ENCODE results near the gene SORL1.

The SORL1 gene

DNA sequence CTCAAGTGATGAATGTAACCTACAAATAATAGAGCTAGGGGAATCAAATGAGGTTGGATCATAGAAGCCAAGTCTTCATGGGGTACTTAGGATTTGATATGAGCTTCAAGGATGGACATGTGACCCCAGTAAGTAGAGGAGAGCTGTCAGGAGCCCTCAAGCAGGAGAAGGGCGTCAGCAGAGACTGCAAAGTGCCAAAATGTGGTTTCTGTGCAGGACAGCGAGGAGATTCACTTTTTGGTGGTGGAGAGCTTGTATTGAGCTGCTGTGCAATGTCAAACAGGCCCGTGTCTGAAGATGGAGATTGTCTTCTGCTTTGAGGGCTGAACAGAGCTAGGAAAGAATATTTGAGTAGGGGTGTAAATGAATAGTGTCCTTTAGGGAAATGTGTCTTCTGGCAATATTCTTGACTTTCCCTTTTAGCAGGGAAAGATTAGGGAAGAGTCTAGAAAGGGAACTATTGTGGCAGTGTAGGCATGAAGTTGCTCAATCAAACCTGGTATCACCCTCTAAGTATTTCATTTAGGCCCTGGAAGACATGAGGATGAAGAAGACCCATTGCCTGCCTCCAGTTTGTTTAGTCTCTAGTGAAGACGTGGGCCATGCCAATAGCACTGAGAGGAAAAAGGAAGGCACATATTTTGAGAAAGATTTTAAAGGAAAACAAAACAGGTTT is 31.8 kb downstream of the SORL1 start:
- DNase-seq (ENCODE audit: low spot score): no peak
- H3K4me3 ChIP-seq: no peak overlapping the region
- TF ChIP-seq, protein P1, sequence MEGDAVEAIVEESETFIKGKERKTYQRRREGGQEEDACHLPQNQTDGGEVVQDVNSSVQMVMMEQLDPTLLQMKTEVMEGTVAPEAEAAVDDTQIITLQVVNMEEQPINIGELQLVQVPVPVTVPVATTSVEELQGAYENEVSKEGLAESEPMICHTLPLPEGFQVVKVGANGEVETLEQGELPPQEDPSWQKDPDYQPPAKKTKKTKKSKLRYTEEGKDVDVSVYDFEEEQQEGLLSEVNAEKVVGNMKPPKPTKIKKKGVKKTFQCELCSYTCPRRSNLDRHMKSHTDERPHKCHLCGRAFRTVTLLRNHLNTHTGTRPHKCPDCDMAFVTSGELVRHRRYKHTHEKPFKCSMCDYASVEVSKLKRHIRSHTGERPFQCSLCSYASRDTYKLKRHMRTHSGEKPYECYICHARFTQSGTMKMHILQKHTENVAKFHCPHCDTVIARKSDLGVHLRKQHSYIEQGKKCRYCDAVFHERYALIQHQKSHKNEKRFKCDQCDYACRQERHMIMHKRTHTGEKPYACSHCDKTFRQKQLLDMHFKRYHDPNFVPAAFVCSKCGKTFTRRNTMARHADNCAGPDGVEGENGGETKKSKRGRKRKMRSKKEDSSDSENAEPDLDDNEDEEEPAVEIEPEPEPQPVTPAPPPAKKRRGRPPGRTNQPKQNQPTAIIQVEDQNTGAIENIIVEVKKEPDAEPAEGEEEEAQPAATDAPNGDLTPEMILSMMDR (IDR thresholded peaks at IDR 0.05): no peak
- H3K27ac ChIP-seq: no peak overlapping the region

DNA sequence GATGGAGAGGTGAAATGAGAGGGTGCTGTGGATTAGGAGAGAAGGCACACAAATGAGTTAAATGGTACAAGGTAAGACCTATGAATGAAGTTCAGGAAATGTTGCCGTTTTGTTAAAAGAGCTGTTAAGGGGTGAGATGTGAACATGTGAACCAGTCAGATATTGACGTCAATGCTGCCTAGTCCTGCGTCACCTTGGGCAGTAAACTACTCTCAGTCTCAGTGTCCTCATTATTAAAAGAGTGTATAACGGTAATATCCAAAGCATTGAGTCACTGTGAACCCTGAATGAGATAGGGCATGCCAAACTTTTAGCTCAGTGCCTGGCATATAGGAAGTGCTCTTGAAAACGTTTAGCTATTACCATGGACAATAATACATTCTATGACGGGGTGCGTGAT is 33.1 kb downstream of the SORL1 start:
- no peak overlapping the region for H3K27ac ChIP-seq
- H3K4me3 ChIP-seq: no peak overlapping the region
- TF ChIP-seq, protein P1 (IDR thresholded peaks at IDR 0.05): no peak
- DNase-seq (ENCODE audit: low spot score): no peak

DNA sequence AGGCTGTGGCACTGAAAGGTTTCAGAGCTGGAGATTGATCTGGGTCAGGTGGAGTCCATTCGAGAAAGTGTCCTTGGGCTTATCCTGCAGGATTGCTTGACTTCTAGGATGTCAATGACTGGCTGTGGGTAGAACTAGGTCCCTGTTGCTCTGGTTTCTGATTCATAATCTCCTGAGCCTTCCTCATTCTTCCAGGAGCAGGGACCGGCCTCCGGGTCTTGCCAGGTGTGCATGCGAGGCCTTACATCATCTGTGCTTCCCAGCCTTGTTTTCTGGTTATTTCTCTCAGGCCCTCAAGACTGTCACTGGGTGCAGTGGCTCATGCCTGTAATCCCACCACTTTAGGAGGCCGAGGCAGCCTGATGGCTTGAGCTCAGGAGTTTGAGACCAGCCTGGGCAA is 33.9 kb downstream of the SORL1 start:
- no peak for DNase-seq (ENCODE audit: low spot score)
- no peak overlapping the region for H3K27ac ChIP-seq
- no peak overlapping the region for H3K4me3 ChIP-seq
- TF ChIP-seq, protein P1 (IDR thresholded peaks at IDR 0.05): no peak

DNA sequence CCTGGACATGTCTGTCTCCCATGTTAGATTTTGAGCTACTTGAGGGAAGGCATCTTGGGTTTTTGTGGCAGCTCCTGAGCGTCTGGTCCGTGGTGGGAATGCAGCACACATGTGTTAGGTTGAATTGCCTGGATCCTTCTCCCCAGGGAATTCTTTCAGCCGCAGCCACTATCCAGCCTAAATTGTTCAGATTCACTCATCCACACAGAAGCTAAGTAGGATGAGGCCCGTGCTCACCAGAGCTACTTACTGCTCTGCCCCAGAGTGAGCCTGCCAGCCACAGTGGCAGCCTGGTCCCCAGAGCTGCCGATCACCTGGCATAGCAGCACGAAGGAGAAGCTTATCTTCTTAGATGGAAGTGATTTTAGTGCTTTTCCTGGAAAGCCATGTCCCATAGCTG is 35.1 kb downstream of the SORL1 start:
- H3K27ac ChIP-seq: peak overlapping the region in 1 of 2 donors; percentile 37
- H3K4me3 ChIP-seq: no peak overlapping the region
- TF ChIP-seq, protein P1 (IDR thresholded peaks at IDR 0.05): no peak
- no peak for DNase-seq (ENCODE audit: low spot score)

DNA sequence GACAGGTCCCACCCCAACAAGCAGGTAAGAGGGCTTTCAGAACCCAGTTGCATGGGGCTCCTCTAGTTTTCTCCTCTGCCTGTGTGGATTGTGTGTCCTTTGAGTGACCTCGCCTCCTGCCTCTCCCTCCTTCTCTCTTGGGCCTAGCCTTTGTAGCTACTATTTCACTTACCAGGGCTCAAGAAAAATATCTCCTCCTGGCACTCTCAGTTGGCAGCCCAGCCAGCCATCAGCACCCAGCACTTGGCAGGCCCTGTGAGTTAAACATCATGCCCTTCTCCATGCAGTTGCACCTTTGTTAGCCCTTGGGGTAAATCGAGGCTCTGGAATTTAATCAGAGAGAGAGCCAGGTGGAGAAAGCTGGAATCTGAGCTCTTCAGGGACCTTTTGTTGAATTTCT is 36.1 kb downstream of the SORL1 start:
- DNase-seq (ENCODE audit: low spot score): no peak
- TF ChIP-seq, protein P1 (IDR thresholded peaks at IDR 0.05): no peak
- H3K4me3 ChIP-seq: no peak overlapping the region
- H3K27ac ChIP-seq: peak overlapping the region in 1 of 2 donors; percentile 37

DNA sequence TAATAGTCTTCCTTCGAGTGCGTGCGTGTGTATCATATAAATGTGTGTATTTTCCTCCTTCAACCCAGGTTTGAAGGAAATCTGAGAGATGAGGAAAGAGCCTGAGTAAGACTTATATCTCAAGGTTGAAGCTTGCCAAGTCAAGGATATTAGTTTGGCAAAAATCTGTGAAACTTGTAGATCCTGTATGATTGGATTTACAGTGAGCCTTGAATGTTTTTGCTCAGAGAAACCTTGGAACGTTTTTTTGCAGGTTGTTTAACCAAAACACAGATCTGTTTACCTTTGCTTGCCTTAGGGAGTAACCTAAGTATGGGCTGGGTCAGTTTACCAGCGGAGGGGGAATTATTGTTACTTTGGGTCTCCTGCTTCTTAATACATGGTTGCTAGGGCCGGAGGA is 36.5 kb downstream of the SORL1 start:
- Histone ChIP-seq H3K4me3 (no peak overlapping the region), H3K27ac (no peak overlapping the region)
- no peak for DNase-seq (ENCODE audit: low spot score)
- TF ChIP-seq, protein P1 (IDR thresholded peaks at IDR 0.05): no peak

DNA sequence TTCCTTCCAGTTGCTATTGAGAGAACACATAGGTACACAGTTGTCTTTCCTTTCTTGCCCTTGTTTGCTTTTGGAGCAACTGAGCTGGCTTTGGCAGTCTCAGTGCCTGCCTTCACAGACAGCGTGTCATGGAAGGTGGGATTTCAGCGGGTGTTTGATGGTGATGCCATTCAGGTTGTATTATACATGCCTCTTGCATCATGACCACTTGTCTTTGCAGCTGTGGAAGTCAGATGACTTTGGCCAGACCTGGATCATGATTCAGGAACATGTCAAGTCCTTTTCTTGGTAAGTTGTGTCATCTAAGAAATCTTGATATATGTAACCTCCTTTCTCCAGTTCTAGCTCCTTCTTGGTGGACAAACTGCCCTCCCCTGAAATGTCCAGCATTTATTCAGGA is 37.7 kb downstream of the SORL1 start:
- H3K27ac ChIP-seq: no peak overlapping the region
- DNase-seq (ENCODE audit: low spot score): no peak
- TF ChIP-seq, protein P1 (IDR thresholded peaks at IDR 0.05): no peak

More for the DNA sequence above, 37.7 kb downstream of the SORL1 start:
- no peak overlapping the region for H3K4me3 ChIP-seq
